ENCODE results near the gene CCNJL.

CCNJL gene

GRCh38 chr5:160330212-160330611 is 17.8 kb upstream of the CCNJL start:
- DNase-seq, result no peak

- DNase-seq, result no peak
These were observed 15.5 kb upstream of the CCNJL start for GRCh38 chr5:160327818-160328217.

- no peak for DNase-seq
These were observed 14.6 kb upstream of the CCNJL start for GRCh38 chr5:160326981-160327380.

GRCh38 chr5:160325716-160326115 is 13.4 kb upstream of the CCNJL start:
- no peak for DNase-seq

GRCh38 chr5:160324886-160325285 is 12.5 kb upstream of the CCNJL start:
- DNase-seq, result no peak

GRCh38 chr5:160318409-160318808 is 6.0 kb upstream of the CCNJL start:
- no peak for DNase-seq

- no peak for DNase-seq
These were observed 5.1 kb upstream of the CCNJL start for GRCh38 chr5:160317434-160317833.

GRCh38 chr5:160315968-160316367 is 3.6 kb upstream of the CCNJL start:
- no peak for DNase-seq

GRCh38 chr5:160312960-160313727 is 780 bp upstream of the CCNJL start:
- no peak for DNase-seq

GRCh38 chr5:160311491-160312133 is 752 bp downstream of the CCNJL start:
- no peak for DNase-seq

GRCh38 chr5:160310552-160311295 is 1.6 kb downstream of the CCNJL start:
- no peak for DNase-seq

- DNase-seq, result no peak
These were observed 2.2 kb downstream of the CCNJL start for GRCh38 chr5:160310140-160310539.

GRCh38 chr5:160306696-160307095 is 5.7 kb downstream of the CCNJL start:
- DNase-seq, result no peak

- no peak for DNase-seq
These were observed 7.0 kb downstream of the CCNJL start for GRCh38 chr5:160305319-160305718.

- no peak for DNase-seq
These were observed 8.7 kb downstream of the CCNJL start for GRCh38 chr5:160303690-160304089.

GRCh38 chr5:160298189-160298588 is 14.2 kb downstream of the CCNJL start:
- DNase-seq, result no peak

- DNase-seq, result no peak
These were observed 14.6 kb downstream of the CCNJL start for GRCh38 chr5:160297776-160298175.

GRCh38 chr5:160297004-160297403 is 15.4 kb downstream of the CCNJL start:
- DNase-seq, result no peak

GRCh38 chr5:160296496-160296895 is 15.9 kb downstream of the CCNJL start:
- no peak for DNase-seq

- no peak for DNase-seq
These were observed 18.3 kb downstream of the CCNJL start for GRCh38 chr5:160293901-160294561.

- no peak for DNase-seq
These were observed 19.0 kb downstream of the CCNJL start for GRCh38 chr5:160293386-160293785.

- DNase-seq, result no peak
These were observed 20.9 kb downstream of the CCNJL start for GRCh38 chr5:160291467-160291866.

GRCh38 chr5:160290751-160291150 is 21.6 kb downstream of the CCNJL start:
- no peak for DNase-seq

Data from NCI-H1048 (cell line).